Peyer's patch (tissue), 4 donors: ENCODE measurements around the gene DDAH1.

ENCODE experiments used
- POLR2A ChIP-seq, 2 donors: fragments of 450-650 bp; IDR thresholded peaks; one replicate each; pipeline ENCODE4 v1.5.1; 2017; ENCODE audit warnings: antibody characterized with exemption in 2 of 2, mild to moderate bottlenecking in 2 of 2, moderate library complexity in 2 of 2
- TF ChIP-seq, protein P1 (sequence below), 6 experiments: fragments of 450-650 bp in 4 of 6; fragments of 200-600 bp in 2 of 6; sonication (generic) in 1 of 6; IDR thresholded peaks; one replicate each; pipeline ENCODE4 v1.5.1; 2017 to 2019; ENCODE audit warnings: antibody characterized with exemption in 6 of 6, mild to moderate bottlenecking in 3 of 6, moderate library complexity in 1 of 6

- no peak for TF ChIP-seq POLR2A (IDR thresholded peaks at IDR 0.05)
- TF ChIP-seq, protein P1, sequence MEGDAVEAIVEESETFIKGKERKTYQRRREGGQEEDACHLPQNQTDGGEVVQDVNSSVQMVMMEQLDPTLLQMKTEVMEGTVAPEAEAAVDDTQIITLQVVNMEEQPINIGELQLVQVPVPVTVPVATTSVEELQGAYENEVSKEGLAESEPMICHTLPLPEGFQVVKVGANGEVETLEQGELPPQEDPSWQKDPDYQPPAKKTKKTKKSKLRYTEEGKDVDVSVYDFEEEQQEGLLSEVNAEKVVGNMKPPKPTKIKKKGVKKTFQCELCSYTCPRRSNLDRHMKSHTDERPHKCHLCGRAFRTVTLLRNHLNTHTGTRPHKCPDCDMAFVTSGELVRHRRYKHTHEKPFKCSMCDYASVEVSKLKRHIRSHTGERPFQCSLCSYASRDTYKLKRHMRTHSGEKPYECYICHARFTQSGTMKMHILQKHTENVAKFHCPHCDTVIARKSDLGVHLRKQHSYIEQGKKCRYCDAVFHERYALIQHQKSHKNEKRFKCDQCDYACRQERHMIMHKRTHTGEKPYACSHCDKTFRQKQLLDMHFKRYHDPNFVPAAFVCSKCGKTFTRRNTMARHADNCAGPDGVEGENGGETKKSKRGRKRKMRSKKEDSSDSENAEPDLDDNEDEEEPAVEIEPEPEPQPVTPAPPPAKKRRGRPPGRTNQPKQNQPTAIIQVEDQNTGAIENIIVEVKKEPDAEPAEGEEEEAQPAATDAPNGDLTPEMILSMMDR (IDR thresholded peaks at IDR 0.05): no peak
Observed at GRCh38 chr1:85282424-85282823, 182.5 kb downstream of the DDAH1 start.
